ES-I3 (cell line): Measurements from ENCODE around the gene SLC35E1.

Experiments
- H3K36me3 ChIP-seq: 2 replicates; pipeline ENCODE4 v1.6.1; 2013; ENCODE audit warnings: mild to moderate bottlenecking, low read length, control low read depth, moderate library complexity; ENCODE audit not compliant: insufficient read depth
- H3K4me1 ChIP-seq: 2 replicates; pipeline ENCODE4 v1.6.1; 2013; ENCODE audit warnings: mild to moderate bottlenecking, control low read depth, low read length; ENCODE audit not compliant: insufficient read depth
- H3K9ac ChIP-seq: 2 replicates; pipeline ENCODE4 v1.6.1; 2013; ENCODE audit warnings: low read depth, mild to moderate bottlenecking, low read length, moderate library complexity
- H3K9me3 ChIP-seq: 2 replicates; pipeline ENCODE4 v1.6.1; 2013; ENCODE audit warnings: mild to moderate bottlenecking, low read length, moderate library complexity; ENCODE audit not compliant: control insufficient read depth, insufficient read depth

SLC35E1 gene

GRCh38 chr19:16504271-16504670, 67.9 kb downstream of the SLC35E1 start:
- no peaks in the 10 kb centered on the region for H3K9me3 ChIP-seq
- H3K9ac ChIP-seq, result no peak overlapping the region
- H3K4me1 ChIP-seq, result no peaks in the 10 kb centered on the region
- H3K36me3 ChIP-seq, result no peaks in the 10 kb centered on the region
